ENCODE results near the gene UBA1. TPM values are rescaled to one million over a fixed set of nuclear protein-coding genes. Genes with fewer than 3 reads are reported as not detected.

The UBA1 gene
- total and polyA plus RNA-seq, 9 donors = 90.0 to 196 (median 155) TPM

DNA sequence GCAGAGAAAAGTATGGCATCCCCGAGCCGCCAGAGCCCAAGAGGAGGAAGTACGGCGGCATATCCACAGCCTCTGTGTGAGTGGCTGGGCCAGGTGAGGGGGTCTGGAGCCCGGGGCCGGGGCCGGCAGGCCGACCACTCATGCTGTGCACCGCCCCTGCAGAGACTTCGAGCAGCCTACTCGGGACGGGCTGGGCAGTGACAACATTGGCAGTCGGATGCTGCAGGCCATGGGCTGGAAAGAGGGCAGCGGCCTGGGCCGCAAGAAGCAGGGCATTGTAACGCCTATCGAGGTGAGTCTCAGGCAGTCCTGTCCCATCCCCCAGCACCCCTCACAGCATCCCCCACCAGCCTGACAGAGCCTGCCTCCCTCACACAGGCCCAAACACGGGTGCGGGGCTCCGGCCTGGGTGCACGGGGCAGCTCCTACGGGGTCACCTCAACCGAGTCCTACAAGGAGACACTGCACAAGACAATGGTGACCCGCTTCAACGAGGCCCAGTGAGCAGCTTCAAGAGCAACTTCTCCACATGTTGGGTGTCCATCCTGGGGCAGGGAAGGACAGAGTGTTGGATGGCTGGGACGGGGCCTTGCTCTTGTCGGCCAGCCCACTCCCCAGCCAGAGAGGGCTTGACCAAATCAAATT lies 7.4 kb upstream of the UBA1 start:
- intact Hi-C loops (cut with DNase I) = loop anchor here in 1 of 4 donors (10.0 kb wide), 1 partner anchor 199 kb away; no protein-coding TSS in a partner anchor

GRCh38 chrX:47187106-47187677 lies 6.4 kb upstream of the UBA1 start:
- Histone ChIP-seq H3K9me3 (no peaks in the 10 kb centered on the region), H3K27me3 (no peaks in the 10 kb centered on the region), H3K4me3 (no peak overlapping the region), H3K4me1 (ENCODE audit: insufficient read depth) (peaks cover 2% of the 10 kb centered on the region), H3K36me3 (no peaks in the 10 kb centered on the region), H3K27ac (no peak overlapping the region)
- 74 to 84% (median 79%) methylated on average over 4 of the region's 4 CpGs for WGBS, 3 donors
- TF ChIP-seq POLR2A (IDR thresholded peaks at IDR 0.05) (no peak), EP300 (IDR thresholded peaks at IDR 0.05) (no peak), CTCF (IDR thresholded peaks at IDR 0.05) (no peak)
- intact Hi-C loops (cut with DNase I) = loop anchor here in 1 of 4 donors (10.0 kb wide), 1 partner anchor 198 kb away; no protein-coding TSS in a partner anchor
- peak in 1 of 5 donors; percentile 31 for DNase-seq

More for the DNA sequence above, 7.4 kb upstream of the UBA1 start:
- H3K27ac ChIP-seq = no peak overlapping the region
- H3K4me1 ChIP-seq (ENCODE audit: insufficient read depth) = peaks cover 2% of the 10 kb centered on the region
- no peaks in the 10 kb centered on the region for H3K27me3 ChIP-seq
- TF ChIP-seq EP300 (IDR thresholded peaks at IDR 0.05) = no peak
- no peaks in the 10 kb centered on the region for H3K9me3 ChIP-seq
- 78 to 83% (median 82%) methylated on average over 25 to 27 of the region's 27 CpGs for WGBS, 3 donors
- no peak for DNase-seq
- H3K4me3 ChIP-seq = no peak overlapping the region
- no peaks in the 10 kb centered on the region for H3K36me3 ChIP-seq

- no peaks in the 10 kb centered on the region for H3K9me3 ChIP-seq
- no peak overlapping the region for H3K27ac ChIP-seq
- 57 to 69% (median 68%) methylated on average over 19 of the region's 19 CpGs for WGBS, 3 donors
- intact Hi-C loops (cut with DNase I) = loop anchor here in 3 of 4 donors (5.0 to 10.0 kb wide), 4 partner anchors 192 to 455 kb away; no protein-coding TSS in a partner anchor
- no peak overlapping the region for H3K4me3 ChIP-seq
- TF ChIP-seq POLR2A (IDR thresholded peaks at IDR 0.05) = no peak
- no peak for TF ChIP-seq EP300 (IDR thresholded peaks at IDR 0.05)
- TF ChIP-seq CTCF (IDR thresholded peaks at IDR 0.05) = no peak
- peaks cover 2% of the 10 kb centered on the region for H3K4me1 ChIP-seq (ENCODE audit: insufficient read depth)
- no peaks in the 10 kb centered on the region for H3K36me3 ChIP-seq
- no peaks in the 10 kb centered on the region for H3K27me3 ChIP-seq
- no peak for DNase-seq
These were observed 3.7 kb upstream of the UBA1 start for GRCh38 chrX:47189906-47190305.

GRCh38 chrX:47190445-47191269 lies 3.0 kb upstream of the UBA1 start:
- H3K9me3 ChIP-seq = no peaks in the 10 kb centered on the region
- no peaks in the 10 kb centered on the region for H3K36me3 ChIP-seq
- no peak overlapping the region for H3K27ac ChIP-seq
- peak overlapping the region; percentile 45 for H3K4me3 ChIP-seq
- H3K4me1 ChIP-seq (ENCODE audit: insufficient read depth) = peaks cover 4% of the 10 kb centered on the region
- 15 to 28% (median 24%) methylated on average over 36 to 40 of the region's 40 CpGs for WGBS, 3 donors
- H3K27me3 ChIP-seq = no peaks in the 10 kb centered on the region
- intact Hi-C loops (cut with DNase I) = loop anchor here in 2 of 4 donors (5.0 to 10.0 kb wide), 4 partner anchors 192 to 454 kb away; no protein-coding TSS in a partner anchor
- no peak for TF ChIP-seq POLR2A (IDR thresholded peaks at IDR 0.05)
- no peak for TF ChIP-seq CTCF (IDR thresholded peaks at IDR 0.05)
- TF ChIP-seq EP300 (IDR thresholded peaks at IDR 0.05) = no peak
- peak; percentile 82 to 88 (median 86) for DNase-seq
